SW 1271 (cell line): ENCODE results near the gene PHOX2A.

Source experiments
- DNase-seq, 2 experiments: peaks; one replicate each; lab custom pipeline; 2025; lab: John Stamatoyannopoulos, UW

Gene PHOX2A

DNA sequence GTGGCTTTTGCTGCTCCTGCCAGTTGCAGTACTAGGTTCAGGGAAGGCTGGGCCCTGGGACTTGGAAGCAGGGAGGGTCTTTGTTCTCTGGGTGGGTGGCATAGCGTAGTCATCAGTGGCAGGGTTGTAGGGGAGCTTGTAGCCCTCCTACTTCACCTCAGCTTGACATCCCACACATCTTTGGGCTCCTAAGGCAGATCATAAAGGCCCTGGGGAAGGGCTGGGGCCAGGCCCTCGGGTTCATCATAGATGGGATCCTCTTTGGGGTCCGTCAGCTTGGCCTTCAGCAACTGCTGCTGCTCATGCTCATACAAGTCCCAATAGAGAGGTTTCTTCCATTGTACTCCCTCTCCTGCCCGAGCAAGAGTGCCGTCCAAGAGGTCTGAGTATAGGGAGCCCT lies 6.0 kb upstream of the PHOX2A start:
- DNase-seq, result no peak

DNA sequence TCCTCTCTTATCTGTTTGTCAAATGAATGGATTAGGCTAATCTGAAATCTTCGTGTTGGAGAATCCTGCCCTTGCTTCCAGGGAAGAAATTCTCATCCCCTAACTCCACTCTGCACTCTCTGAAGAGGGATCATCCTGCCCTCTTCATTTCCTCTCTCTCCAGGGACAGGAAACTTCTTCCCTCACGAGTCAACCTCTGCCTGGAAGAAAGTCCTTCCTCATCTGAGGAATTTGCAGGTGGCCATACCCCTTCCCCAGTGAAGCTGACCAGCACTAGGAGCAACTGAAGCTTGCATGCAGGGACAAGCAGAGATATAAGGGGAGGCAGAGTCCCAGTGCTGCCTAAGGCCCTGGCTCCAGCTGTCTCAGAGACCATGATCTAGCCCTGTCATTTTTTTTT lies 3.6 kb upstream of the PHOX2A start:
- DNase-seq, result no peak

DNA sequence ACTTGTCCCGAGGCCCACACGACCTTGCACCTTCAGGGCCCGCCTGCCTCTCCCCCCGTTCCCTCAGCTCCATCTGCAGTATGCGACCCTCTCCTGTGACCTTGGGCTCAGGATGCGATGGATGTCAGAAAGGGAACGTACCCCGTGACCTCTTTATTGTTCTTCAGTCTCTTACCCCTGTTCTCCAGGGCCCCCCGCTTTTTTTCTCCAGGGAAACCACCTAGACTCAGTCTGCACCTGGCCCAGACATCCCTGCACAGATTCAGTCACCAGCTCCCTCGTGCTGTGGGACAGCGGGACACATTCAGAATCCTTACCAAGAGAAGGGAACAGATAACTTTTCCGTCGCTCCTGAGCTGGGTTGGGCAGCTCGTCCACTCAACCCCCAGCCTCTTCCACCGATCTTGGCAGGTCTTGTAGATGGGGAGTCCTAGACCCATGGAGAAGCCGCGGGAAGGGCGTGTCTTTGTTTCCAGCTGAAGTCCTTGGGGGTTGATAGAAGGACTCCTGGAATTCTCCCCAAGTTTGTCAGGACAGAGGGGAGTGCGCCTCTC lies 1.4 kb upstream of the PHOX2A start:
- DNase-seq, result no peak

DNA sequence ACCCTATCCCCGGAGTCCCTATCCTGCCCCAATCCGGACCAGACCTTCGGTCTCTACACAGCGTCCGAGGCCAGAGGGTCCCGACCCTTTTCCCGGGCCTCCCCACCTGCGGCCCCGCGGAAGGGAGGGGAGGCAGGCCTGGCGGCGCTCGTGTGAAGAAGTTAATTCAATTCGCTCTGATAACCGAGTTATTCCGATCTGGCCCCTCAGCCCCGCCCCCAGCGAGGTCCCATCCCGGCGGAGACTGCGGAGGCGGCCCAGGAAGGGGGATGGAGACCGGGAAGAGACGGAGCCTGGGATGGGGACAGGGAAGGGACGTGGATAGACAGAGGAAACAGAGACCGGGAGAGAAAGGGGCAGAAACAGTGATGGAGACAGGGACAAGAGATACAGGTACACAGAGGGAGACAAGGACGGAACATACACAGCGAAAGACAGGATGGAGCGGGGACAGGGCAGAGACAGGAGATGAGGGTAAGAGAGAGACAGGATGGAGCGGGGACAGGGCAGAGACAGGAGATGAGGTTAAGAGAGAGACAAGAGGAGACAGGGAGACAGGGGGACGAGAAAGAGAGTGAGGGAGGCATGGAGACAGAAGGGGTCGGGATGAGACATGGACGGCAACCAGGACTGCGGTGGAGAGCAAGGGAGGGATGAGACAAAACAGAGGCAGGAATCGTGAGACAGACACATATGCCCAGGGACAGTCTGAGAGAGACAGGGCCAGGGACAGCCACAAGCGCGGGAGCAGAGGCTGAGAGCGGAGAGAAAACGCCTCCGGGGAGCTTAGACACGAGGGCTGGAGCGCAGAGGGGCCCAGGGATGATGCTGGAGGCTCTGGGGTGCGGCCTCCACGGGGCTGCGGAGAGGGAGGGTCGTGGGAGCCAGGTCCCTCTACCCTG lies 636 bp upstream of the PHOX2A start:
- no peak for DNase-seq

DNA sequence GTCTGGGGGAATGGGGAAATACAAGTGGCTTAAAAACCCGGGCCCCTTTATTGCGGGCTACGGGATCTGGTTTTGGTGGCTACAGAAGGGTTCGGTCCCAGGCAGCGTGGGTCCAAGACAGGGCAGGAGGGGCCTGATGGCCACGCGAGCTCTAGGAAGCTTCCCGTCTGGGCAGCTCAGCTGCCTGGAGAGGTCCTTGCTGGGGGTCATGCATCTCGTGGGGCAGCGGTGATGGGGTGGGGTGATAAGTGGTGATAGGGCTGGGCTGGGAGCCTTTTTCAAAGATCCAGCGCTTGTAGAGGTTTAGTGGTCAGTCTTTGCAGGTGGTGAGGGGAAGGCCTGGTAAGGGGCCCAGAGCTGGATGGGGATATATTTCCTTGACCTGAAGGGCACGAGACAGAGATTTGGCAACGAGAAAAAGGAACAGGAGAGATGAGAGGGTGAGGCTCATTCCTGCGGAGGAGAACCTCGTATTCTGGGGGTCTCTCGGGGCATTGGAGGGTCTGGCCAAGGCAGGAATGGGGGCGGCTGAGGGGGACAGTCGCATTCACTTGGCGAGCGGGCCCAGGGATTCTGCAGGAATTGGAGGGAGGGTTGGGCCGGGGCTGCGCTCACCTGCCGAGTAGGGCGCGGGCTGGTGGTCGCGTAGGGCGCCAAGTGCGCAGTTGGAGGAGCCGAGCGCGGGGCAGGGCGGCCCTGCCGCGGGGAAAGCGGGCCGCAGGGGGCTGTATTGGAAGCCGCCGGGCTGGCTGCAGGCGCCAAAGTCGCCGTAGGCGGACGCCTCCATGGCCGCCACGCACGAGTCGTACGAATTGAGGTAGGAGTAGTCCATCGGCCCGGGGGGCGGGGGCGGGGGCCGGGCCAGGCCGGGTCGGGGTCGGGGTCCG lies 560 bp downstream of the PHOX2A start:
- no peak for DNase-seq

DNA sequence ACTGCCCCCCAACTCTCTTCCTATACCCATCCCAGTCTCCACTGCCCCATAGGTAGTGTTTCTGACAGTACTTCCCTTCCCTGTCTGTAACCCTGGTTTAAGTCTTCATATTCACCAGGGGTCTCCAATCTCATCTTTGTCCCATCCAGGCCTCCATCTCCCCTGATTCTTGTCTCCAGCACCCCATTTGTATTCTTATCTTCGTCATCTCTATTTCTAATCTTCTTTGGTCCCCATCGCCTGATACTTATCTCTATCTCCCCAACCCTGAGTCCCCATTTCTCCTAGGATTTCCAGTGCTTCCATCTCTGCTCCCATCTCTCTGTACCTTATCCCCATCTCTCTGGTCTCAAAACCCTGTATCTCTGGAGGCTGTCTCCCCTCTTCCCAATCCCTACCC lies 1.8 kb downstream of the PHOX2A start:
- no peak for DNase-seq

DNA sequence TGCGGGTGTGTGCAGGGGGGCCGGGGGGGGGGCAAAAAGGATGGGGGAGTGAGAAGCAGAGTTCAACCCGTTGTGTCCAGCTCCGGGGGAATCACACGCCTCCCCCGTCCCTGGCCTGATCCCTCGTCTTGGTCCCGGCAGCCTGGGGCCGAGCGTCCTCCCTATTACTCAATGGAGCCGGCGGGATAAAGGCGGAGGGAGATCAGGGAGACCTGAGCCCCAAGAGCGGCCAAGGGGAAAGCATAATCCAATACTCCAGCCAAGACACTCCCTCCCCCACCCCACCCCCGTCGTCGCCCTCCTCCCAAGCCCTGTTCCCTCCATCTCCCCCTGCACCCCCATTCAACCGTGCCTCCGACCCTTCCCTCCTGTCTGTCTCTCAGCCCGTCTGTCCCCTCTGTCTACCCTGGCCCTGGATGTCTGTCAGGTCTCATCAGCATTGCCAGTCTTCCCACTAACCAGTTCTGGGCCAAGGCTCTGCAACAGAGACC lies 2.6 kb downstream of the PHOX2A start:
- DNase-seq, result no peak

DNA sequence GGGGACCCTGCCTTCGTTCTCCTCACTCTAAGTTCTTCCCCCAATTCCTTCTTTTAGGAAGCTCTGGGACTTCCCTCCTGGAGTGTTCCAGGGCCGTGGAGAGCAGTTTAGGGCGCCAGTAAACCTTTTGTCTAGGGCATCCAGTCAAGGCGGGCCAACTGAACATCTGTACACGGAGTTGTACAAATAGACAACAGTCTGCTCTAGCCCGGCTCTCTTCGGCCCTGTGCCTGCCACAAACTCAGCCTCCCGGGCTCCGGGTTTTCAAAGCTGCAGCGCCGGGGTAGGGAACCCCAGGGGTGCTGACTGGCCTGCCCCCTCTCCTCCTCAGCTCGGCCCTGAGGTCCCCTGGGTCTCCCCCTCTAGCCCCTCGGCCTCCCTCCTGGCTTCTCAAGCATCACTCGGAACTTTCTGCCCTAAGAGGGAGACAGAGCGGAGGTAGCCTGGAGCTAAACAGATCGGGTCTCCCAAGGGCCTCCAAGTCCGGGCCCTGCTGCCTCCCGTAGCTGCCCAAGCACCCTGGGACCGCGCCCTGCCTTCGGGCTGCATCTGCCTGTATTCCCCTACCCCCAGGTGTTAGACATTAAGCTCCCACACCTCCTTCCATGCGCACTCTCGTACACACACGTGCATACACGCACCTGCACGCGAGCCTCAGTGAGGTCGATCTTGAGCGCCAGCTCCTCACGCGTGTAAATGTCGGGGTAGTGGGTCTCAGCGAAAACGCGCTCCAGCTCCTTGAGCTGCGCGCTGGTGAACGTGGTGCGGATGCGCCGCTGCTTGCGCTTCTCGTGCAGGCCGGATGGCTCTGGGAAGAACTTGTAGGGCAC lies 3.3 kb downstream of the PHOX2A start:
- DNase-seq, result no peak

DNA sequence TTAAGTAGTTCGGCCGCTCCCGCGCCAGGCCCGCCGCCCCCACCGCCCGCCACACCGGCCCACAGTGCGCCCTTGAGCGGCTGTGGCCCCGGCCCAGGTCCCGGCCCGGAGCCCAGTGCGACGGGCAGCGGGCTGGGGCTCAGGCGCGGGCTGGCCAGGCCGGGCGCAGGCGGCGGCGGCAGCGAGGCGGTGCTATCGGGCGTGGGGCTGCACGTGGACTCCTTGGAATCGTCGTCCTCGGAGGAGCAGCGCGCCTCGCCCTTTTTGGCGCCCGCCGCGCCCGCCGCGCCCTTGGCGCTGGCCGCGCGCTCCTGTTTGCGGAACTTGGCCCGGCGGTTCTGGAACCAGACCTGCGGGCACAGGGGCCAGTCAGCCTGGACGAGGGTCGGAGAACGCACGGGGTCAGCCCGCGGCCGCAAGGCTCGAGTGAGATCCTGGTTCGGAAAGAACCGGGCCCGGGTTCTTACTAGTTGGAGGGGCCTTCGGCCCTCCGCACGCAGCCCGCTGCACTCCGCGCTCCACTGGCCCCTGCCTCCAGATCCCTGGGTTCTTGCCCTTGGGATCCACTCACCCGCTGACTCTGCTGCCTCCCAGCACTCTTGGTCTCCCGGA lies 4.0 kb downstream of the PHOX2A start:
- DNase-seq, result no peak

DNA sequence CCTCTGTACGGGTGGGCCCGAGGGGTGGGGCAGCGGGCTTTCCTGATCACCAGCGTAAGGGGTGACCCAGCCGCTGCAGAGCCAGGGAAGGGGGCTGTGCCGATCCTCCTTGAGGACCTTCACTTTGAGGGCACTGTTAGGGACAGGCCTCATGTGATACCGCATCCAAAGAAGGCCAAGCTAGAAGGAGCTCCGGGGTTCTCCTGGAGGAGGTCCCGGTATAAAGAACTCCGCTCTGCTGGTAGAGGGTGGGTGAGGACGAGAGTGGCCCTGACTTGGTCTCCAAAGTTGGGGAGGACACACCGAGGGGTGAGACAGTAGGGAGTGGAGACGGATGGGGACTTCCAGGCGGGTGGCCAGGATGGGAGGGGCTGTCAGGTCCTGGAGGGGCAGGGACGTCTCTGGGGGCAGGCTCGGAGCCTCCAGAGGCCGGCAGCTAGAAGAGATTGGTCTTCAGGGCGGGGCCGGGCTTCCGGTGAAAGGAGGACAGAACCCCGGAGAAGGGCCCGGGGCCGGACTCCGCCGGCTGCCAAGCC lies 4.6 kb downstream of the PHOX2A start:
- DNase-seq, result peak in 1 of 2 experiments; percentile 31

DNA sequence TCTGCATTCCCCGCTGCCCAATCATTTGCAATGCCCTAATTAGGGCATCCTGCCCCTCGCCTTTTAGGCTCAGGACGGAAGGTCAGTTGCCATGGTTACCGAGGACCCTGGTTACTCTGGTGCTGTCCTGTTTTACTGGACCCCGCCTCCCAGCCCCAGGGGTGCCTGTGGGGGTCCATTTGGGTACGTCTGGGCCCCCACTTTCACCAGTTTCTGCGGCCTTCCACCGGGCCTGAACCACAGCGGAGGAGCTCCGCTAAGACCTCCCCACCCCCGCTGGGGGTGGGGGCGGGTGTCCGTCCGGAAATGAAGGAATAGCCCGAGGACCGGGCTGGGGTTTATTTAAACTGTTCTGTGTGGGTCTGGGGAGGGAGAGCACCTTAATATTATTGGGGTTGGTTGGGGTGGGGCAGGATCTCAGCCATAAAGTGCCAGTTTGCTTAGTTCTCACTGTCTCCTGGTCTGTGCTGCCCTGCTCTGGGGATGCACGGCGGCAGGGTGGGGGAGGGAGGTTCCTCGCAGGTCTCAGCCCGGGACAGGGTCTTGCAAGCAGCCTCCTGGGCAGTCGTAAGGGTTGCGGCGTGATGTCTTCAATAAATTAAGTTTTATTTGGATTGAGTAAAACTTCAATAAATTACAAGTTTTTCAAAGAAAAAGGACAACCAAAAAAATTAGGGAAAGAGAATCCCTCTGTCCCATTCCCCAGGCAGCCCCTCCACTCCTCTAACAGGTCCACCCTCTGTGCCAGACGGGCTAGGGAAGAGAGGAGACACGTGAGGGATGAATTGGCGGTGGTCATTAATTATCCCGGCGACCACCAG lies 5.3 kb downstream of the PHOX2A start:
- no peak for DNase-seq

DNA sequence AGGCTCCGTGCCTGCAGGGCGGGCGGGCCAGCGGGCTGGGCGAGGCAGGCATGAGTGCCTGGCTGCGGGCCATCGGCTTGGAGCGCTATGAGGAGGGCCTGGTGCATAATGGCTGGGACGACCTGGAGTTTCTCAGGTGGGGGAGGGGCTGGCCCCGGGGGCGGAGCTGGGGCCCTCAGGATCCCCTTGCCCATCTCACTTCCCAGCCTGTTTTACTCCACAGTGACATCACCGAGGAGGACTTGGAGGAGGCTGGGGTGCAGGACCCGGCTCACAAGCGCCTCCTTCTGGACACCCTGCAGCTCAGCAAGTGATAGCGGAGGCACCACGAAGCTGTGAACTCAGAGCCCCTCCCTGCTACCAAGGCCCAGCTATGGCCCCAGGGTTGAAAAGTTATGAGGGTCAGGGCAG lies 5.9 kb downstream of the PHOX2A start:
- DNase-seq, result peak in 1 of 2 experiments; percentile 50

DNA sequence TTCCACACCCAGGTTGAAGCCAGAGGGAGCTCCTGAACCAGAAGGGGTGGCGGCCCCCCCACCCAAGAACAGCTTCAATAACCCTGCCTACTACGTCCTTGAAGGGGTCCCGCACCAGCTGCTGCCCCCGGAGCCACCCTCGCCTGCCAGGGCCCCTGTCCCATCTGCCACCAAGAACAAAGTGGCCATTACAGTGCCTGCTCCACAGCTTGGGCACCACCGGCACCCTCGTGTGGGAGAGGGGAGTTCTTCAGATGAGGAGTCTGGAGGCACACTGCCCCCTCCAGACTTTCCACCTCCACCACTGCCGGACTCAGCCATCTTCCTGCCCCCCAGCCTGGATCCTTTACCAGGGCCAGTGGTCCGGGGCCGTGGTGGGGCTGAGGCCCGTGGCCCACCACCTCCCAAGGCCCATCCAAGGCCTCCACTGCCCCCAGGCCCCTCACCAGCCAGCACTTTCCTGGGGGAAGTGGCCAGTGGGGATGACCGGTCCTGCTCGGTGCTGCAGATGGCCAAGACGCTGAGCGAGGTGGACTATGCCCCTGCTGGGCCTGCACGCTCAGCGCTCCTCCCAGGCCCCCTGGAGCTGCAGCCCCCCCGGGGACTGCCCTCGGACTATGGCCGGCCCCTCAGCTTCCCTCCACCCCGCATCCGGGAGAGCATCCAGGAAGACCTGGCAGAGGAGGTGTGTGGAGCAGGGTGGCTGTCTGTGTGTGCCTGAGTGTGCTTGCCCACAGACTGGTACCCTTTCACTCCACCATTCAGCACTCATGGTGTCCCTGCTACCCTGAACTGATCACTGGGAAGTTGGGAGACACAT lies 6.7 kb downstream of the PHOX2A start:
- no peak for DNase-seq

DNA sequence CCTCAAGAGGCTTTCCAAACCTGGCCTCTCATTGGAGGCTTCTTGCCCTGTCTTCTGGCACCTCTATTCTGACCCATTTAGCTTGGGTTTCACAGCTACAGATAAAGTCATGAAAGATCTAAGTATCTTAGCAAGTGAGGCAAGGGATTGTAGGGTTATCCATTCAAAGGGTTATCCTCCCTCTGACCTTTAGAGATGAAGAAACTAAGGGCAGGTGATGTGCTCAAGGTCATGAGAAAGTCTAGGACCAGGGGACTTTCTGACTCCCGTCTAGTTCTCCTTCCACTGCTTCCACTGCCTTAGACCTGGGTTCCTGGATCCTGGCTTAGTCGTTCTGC lies 7.2 kb downstream of the PHOX2A start:
- no peak for DNase-seq

DNA sequence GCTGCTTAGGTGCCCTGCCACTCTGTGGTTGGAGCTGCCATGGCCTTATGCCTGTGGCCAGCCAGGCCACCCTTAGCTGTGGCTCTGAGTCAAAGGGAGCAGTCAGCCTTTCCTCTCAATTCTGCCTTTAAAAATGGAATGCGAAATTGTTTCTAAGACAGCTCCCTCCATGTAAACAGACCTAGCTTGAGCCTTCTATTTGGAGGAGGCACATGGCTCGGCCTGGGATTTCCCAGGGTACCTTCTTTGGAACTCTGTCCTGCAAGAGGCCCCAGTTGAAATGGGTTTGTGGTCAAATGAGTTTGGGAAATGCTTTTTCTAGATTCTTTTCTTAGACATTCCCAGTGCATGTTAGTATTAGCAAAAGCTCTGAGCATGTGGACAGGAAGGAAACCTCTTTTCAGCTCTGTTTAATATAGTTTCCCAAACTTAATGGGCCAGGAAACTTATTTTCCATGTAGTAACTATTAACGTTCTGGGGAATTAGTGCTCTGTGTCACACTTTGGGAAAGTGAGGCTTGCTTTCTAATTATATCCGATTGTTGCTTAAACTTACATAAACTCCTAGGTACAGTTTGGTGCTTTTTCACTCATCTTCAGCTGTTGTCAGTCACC lies 7.8 kb downstream of the PHOX2A start:
- DNase-seq, result no peak

DNA sequence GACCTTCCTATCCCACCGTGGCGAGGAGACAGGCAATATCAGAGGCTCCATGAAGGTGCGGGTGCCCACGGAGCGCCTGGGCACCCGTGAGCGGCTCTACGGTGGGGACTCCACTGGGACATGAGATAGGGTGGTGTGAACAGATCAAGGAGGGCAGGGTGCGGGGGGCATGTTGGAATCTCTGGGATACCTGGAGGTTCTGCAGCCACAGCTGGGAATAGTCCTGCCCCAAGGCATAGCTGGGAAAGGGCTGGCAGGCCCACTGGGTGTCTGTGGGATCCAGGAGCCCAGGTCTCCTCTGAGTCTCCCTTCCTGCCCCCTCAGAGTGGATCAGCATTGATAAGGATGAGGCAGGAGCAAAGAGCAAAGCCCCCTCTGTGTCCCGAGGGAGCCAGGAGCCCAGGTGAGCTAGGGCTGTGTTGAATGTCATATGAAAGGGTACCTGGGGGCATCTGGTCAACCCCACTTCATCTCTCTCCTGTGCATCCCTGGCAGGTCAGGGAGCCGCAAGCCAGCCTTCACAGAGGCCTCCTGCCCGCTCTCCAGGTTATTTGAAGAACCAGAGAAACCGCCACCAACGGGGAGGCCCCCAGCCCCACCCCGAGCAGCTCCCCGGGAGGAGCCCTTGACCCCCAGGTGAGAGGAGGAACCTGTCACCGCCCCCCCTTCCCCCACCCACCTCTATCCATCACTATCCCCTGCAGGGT lies 8.5 kb downstream of the PHOX2A start:
- DNase-seq, result no peak

DNA sequence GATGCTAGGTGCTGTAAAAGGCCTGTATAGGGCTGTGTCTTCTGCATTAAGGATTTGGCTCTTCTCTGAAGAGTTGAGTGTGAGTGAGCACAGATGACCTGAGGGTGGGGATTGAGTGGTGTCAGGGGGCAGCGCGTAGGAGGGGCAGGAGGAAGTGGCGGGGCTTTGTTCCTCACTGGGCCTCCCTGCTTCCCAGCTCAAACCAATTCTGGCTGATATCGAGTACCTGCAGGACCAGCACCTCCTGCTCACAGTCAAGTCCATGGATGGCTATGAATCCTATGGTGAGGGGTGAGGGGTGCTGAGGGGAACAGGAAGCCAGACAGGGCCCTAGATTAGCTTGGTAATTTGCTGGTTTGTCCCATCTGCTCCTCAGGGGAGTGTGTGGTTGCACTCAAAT lies 9.1 kb downstream of the PHOX2A start:
- DNase-seq, result no peak

DNA sequence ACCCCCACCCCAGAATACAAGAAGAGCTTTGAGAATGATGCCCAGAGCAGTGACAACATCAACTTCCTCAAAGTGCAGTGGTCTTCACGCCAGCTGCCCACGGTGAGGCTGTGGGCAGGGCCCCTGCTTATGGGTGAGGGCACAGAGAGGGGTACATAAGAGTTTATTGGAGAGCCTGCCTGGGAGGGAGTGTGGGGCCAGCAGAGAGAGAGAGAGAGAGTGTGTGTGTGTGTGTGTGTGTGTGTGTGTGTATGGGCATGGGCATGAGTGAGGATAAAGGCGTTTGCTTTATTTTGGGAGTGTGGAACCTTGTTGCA lies 9.5 kb downstream of the PHOX2A start:
- DNase-seq, result no peak
